ENCODE results near the gene AMN.

DNA sequence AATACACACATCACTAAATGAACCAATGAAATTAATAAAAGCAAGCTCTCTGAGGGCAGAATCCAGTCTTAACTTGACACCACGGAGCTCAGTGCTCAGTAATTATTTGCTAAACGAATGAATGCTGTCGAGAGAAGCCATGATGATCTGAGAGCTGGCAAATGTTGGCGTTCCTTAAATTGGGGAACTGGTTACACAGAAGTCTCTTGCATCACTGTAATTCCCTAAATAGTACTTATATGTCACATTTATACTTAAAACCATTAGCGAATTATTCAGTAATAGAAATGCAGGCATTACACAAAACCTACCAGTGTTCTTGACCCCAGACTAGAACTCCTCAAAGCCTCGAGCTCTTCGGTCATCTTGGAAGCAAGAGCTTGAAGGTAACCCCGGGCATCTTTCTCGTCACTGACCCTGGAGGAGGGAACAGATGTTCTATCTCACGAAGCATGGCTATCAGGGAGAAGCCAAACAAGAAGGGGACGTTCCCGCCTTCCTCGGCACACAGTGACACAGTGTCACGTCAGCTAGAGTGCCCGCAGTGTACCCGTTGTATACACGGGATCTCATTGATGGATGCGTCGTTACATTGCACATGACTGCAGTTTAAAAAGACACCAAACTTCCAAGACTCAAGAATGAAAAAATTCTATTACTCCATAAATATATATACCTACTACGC is 43.6 kb downstream of the AMN start:
- TF ChIP-seq, protein P1, sequence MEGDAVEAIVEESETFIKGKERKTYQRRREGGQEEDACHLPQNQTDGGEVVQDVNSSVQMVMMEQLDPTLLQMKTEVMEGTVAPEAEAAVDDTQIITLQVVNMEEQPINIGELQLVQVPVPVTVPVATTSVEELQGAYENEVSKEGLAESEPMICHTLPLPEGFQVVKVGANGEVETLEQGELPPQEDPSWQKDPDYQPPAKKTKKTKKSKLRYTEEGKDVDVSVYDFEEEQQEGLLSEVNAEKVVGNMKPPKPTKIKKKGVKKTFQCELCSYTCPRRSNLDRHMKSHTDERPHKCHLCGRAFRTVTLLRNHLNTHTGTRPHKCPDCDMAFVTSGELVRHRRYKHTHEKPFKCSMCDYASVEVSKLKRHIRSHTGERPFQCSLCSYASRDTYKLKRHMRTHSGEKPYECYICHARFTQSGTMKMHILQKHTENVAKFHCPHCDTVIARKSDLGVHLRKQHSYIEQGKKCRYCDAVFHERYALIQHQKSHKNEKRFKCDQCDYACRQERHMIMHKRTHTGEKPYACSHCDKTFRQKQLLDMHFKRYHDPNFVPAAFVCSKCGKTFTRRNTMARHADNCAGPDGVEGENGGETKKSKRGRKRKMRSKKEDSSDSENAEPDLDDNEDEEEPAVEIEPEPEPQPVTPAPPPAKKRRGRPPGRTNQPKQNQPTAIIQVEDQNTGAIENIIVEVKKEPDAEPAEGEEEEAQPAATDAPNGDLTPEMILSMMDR (IDR thresholded peaks at IDR 0.05): no peak
- no peak for TF ChIP-seq POLR2A (IDR thresholded peaks at IDR 0.05)

All from Peyer's patch (tissue), 4 donors.